HepG2 (cell line): ENCODE data around the gene ANK3. TPM values are rescaled to one million over a fixed set of nuclear protein-coding genes. Genes with fewer than 3 reads are reported as not detected.

Experiments
- ATAC-seq: fragments of 200-7000 bp; cut with Tn5 transposase; 3 replicates; pipeline ENCODE4 v1.9.1; 2020; ENCODE audit warnings: mild to moderate bottlenecking, moderate library complexity
- BruUV-seq: library from RNA; stranded (reverse); fragments of 400-500 nt; replicated peaks from 2 replicates; lab custom pipeline; 2021; lab: Mats Ljungman, UMichigan
- CTCF ChIA-PET: fragments of 300-600 bp; formaldehyde crosslinking; extraction: SDS; loops from one replicate; lab custom pipeline; 2021; ENCODE audit warnings: low total read pairs, inconsistent platforms, low intra/inter-chr PET ratio; lab: Yijun Ruan, JAX
- POLR2A ChIA-PET: fragments of 350-600 bp; sonication (Branson Sonifier 250); formaldehyde crosslinking; loops from one replicate; lab custom pipeline; 2020; ENCODE audit warnings: antibody characterized with exemption, inconsistent platforms; lab: Yijun Ruan, JAX
- DNase-seq: peaks from one replicate; pipeline ENCODE4 v3.0.0-alpha.2; 2015; ENCODE audit warnings: low spot score
- FAIRE-seq: peaks from 3 replicates; lab custom pipeline; 2011; peaks lifted over from hg19 to GRCh38; lab: Jason Lieb, UNC
- H2AFZ ChIP-seq: one replicate; pipeline ENCODE4 v1.6.1; 2011; ENCODE audit warnings: low read length, inconsistent platforms
- H3K27ac ChIP-seq: fragments of 300-600 bp; 3 replicates; pipeline ENCODE4 v1.8.0; 2011; ENCODE audit warnings: mixed run types, mild to moderate bottlenecking, mixed read lengths, low read length, inconsistent platforms; ENCODE audit not compliant: insufficient read depth; ENCODE audit errors: extremely low read length
- H3K27me3 ChIP-seq, 2 experiments: fragments of 200-600 bp in 1 of 2; 2 replicates in 1 of 2; 3 replicates in 1 of 2; pipeline versions ENCODE4 v1.6.0 to v1.8.0; 2011; ENCODE audit warnings: low read length in 2 of 2, mild to moderate bottlenecking in 2 of 2, moderate library complexity in 2 of 2, inconsistent platforms in 1 of 2; ENCODE audit not compliant: insufficient read depth in 2 of 2, control insufficient read depth in 1 of 2
- H3K36me3 ChIP-seq, 2 experiments: fragments of 200-600 bp in 1 of 2; replicated peaks in 1 of 2; 2 replicates in 1 of 2; 3 replicates in 1 of 2; pipeline versions ENCODE4 v1.5.1 to v1.8.0; 2011; ENCODE audit warnings: low read length in 2 of 2, inconsistent platforms in 1 of 2; ENCODE audit not compliant: insufficient read depth in 2 of 2, control insufficient read depth in 1 of 2
- H3K4me1 ChIP-seq: 2 replicates; pipeline ENCODE4 v1.5.1; 2012; ENCODE audit warnings: low read length, inconsistent platforms; ENCODE audit not compliant: insufficient read depth
- H3K4me2 ChIP-seq: 2 replicates; pipeline ENCODE4 v1.6.0; 2011; ENCODE audit warnings: low read depth, low read length, inconsistent platforms
- H3K4me3 ChIP-seq, 3 experiments: fragments of 200-600 bp in 1 of 3; sonication (generic), shearing (Covaris generic) in 1 of 3; replicated peaks in 1 of 3; 2 replicates each; pipeline ENCODE4 v1.5.1; 2011 to 2016; ENCODE audit warnings: low read length in 3 of 3, inconsistent platforms in 2 of 3, low read depth in 2 of 3, mild to moderate bottlenecking in 2 of 3, control low read depth in 1 of 3, mixed read lengths in 1 of 3; ENCODE audit not compliant: insufficient read depth in 1 of 3
- H3K79me2 ChIP-seq: one replicate; pipeline ENCODE4 v1.6.1; 2011; ENCODE audit warnings: low read length, inconsistent platforms; ENCODE audit not compliant: insufficient read depth
- H3K9ac ChIP-seq: 2 replicates; pipeline ENCODE4 v1.6.0; 2011; ENCODE audit warnings: mild to moderate bottlenecking, low read depth, low read length, inconsistent platforms; ENCODE audit not compliant: insufficient read depth
- H3K9me3 ChIP-seq: 2 replicates; pipeline ENCODE4 v1.5.1; 2012; ENCODE audit warnings: mild to moderate bottlenecking, low read length
- H4K20me1 ChIP-seq: 2 replicates; pipeline ENCODE4 v1.6.0; 2011; ENCODE audit warnings: inconsistent platforms, mild to moderate bottlenecking, low read length, moderate library complexity; ENCODE audit not compliant: insufficient read depth
- HOXD1 ChIP-seq: sonication (generic); formaldehyde crosslinking; IDR thresholded peaks from 2 replicates; pipeline ENCODE4 v1.5.0; 2020; ENCODE audit warnings: missing genetic modification reagents
- KDM1A ChIP-seq: IDR thresholded peaks from 2 replicates; pipeline ENCODE4 v1.6.1; 2016; ENCODE audit warnings: missing compliant biosample characterization
- NBN ChIP-seq: fragments of 450-650 bp; conservative IDR thresholded peaks from 2 replicates; pipeline ENCODE4 v1.6.1; 2017
- NONO ChIP-seq, 2 experiments: fragments of 450-650 bp in 1 of 2; sonication (generic) in 1 of 2; formaldehyde crosslinking in 1 of 2; IDR thresholded peaks in 1 of 2; conservative IDR thresholded peaks in 1 of 2; 2 replicates each; pipeline versions ENCODE4 v1.6.1 to v1.8.0; 2017 to 2022; ENCODE audit warnings: mild to moderate bottlenecking in 1 of 2, missing genetic modification reagents in 1 of 2, moderate library complexity in 1 of 2
- PBX2 ChIP-seq: IDR thresholded peaks from 2 replicates; pipeline ENCODE4 v1.6.1; 2016; ENCODE audit warnings: control low read depth
- PPARG ChIP-seq: conservative IDR thresholded peaks from 2 replicates; pipeline ENCODE4 v1.6.1; 2016; ENCODE audit warnings: missing biosample characterization, missing genetic modification reagents
- SPEN ChIP-seq: sonication (generic); formaldehyde crosslinking; IDR thresholded peaks from 2 replicates; pipeline ENCODE4 v1.5.1; 2020; ENCODE audit warnings: low read depth, mild to moderate bottlenecking, missing genetic modification reagents
- YEATS4 ChIP-seq: sonication (generic); formaldehyde crosslinking; IDR thresholded peaks from 2 replicates; pipeline ENCODE4 v1.4.0; 2020; ENCODE audit warnings: missing genetic modification reagents, borderline replicate concordance
- ZBTB42 ChIP-seq: sonication (generic); formaldehyde crosslinking; IDR thresholded peaks from 2 replicates; pipeline ENCODE4 v1.5.0; 2020; ENCODE audit warnings: mild to moderate bottlenecking, missing genetic modification reagents
- ZNF326 ChIP-seq: sonication (generic); formaldehyde crosslinking; IDR thresholded peaks from 2 replicates; pipeline ENCODE4 v1.4.0; 2020; ENCODE audit warnings: missing genetic modification reagents, borderline replicate concordance
- ZNF431 ChIP-seq: sonication (generic); formaldehyde crosslinking; IDR thresholded peaks from 2 replicates; pipeline ENCODE4 v1.9.0; 2022; ENCODE audit warnings: missing genetic modification reagents, low read depth, mild to moderate bottlenecking, borderline replicate concordance
- ZNF792 ChIP-seq: IDR thresholded peaks from 2 replicates; pipeline ENCODE4 v1.6.1; 2016
- ZZZ3 ChIP-seq: sonication (generic); formaldehyde crosslinking; IDR thresholded peaks from 2 replicates; pipeline ENCODE4 v1.4.0; 2020; ENCODE audit warnings: missing genetic modification reagents, mild to moderate bottlenecking, borderline replicate concordance
- WGBS: methylation state at CpG from one replicate; pipeline ENCODE4 v1.1.6; 2017; ENCODE audit warnings: low lambda C conversion rate; 5-methylcytosine and 5-hydroxymethylcytosine counted together
- in situ Hi-C: cut with HindIII; loops from 2 replicates; pipeline ENCODE4 v1.10.0; 2017; ENCODE audit warnings: low pct_unique_long_range_greater_than_20kb; ENCODE audit not compliant: extremely low pct_ligation_motif_present
- intact Hi-C: fragments of 100-400 bp; cut with micrococcal nuclease; formaldehyde crosslinking; loops from one replicate; pipeline ENCODE4 v1.10.0; 2022; ENCODE audit not compliant: unreplicated experiment
- polyA plus RNA-seq, 8 experiments: library from polyadenylated mRNA; depleted of rRNA in 3 of 8; stranded (reverse) in 7 of 8; unstranded in 1 of 8; fragments of >200 nt; fragmentation: Illumina TruSeq in 4 of 8; extraction: Trizol in 4 of 8; gene quantifications; 2 replicates each; pipeline versions ENCODE4 v1.2.1 to v1.2.3, GENCODE V29; 2011 to 2016; ENCODE audit warnings: low read depth in 4 of 8, missing spikeins in 1 of 8, mixed read lengths in 1 of 8; ENCODE audit not compliant: insufficient read depth in 1 of 8
- total RNA-seq, 5 experiments: library from RNA; depleted of rRNA; stranded (reverse); fragments of >200 nt; fragmentation: Illumina TruSeq; extraction: Trizol; gene quantifications; 2 replicates each; pipeline ENCODE4 v1.2.3, GENCODE V29; 2016; ENCODE audit warnings: low read depth in 1 of 5
- TF ChIP-seq, protein P1 (sequence below): sonication (generic); formaldehyde crosslinking; IDR thresholded peaks from 2 replicates; pipeline ENCODE4 v1.5.0; 2020; ENCODE audit warnings: mild to moderate bottlenecking, missing genetic modification reagents, borderline replicate concordance
- TF ChIP-seq, protein P2 (sequence below): sonication (generic); formaldehyde crosslinking; IDR thresholded peaks from 2 replicates; pipeline ENCODE4 v1.9.0; 2021; ENCODE audit warnings: missing genetic modification reagents, borderline replicate concordance

The ANK3 gene
- total and polyA plus RNA-seq, 2 of the 13 experiments (the other 11 are each of a cell fraction or from before 2014, with no cell fraction given): not detected

GRCh38 chr10:60380781-60381180 is 8.9 kb downstream of the ANK3 start (continued):
- no peak for TF ChIP-seq NONO (IDR thresholded peaks at IDR 0.05)
- no peak for TF ChIP-seq NONO (CRISPR knock-in tag; conservative IDR thresholded peaks at IDR 0.05)
- TF ChIP-seq ZNF431 (CRISPR knock-in tag): no peak
- TF ChIP-seq ZNF792 (CRISPR knock-in tag): no peak
- TF ChIP-seq ZNF326 (CRISPR knock-in tag): no peak
- TF ChIP-seq NBN: no peak
- no peak for TF ChIP-seq ZZZ3 (CRISPR knock-in tag)
- no peak for TF ChIP-seq HOXD1

DNA sequence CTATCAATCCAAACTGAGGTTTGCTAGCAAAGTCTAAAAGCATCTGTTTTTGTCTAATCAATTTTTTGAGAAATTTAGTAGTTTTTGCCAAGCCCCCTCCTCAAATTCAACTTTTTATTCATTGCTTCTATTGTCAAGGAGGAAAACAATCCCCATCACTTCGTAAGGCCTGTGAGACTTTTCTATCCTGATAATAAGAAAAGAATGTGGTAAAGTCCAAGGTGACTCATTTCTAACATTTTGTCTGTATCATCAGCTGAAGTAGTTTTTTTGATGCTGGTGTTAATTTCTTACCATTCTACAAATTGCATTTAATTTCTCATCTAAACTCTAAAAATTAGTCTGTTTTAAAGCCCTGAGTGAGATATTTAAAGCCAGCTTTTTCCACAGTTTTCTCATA is 11.7 kb downstream of the ANK3 start:
- no peaks in the 10 kb centered on the region for H3K4me1 ChIP-seq
- no peaks in the 10 kb centered on the region for H4K20me1 ChIP-seq
- DNase-seq (no peak), FAIRE-seq (no peak), ATAC-seq (no peak)
- no peak overlapping the region for H3K4me3 ChIP-seq
- no peaks in the 10 kb centered on the region for H3K79me2 ChIP-seq
- intact Hi-C loops (no loop called here), in situ Hi-C loops (no loop called here)
- H3K9me3 ChIP-seq: no peaks in the 10 kb centered on the region
- H3K4me2 ChIP-seq: no peak overlapping the region
- H3K27me3 ChIP-seq: no peaks in the 10 kb centered on the region
- CTCF ChIA-PET: no interaction called here
- H3K27ac ChIP-seq: no peak overlapping the region
- BruUV-seq: no TSS peak
- 0% methylated on average over 1 of the region's 1 CpG for WGBS
- H2AFZ ChIP-seq: no peak overlapping the region
- POLR2A ChIA-PET: no interaction called here
- no peak overlapping the region for H3K9ac ChIP-seq
- no peaks in the 10 kb centered on the region for H3K36me3 ChIP-seq
- TF ChIP-seq ZBTB42 (no peak), SPEN (CRISPR knock-in tag) (no peak), PPARG (CRISPR knock-in tag) (no peak), YEATS4 (no peak), ZNF792 (CRISPR knock-in tag) (no peak), KDM1A (no peak), PBX2 (CRISPR knock-in tag) (no peak)
- TF ChIP-seq, protein P1, sequence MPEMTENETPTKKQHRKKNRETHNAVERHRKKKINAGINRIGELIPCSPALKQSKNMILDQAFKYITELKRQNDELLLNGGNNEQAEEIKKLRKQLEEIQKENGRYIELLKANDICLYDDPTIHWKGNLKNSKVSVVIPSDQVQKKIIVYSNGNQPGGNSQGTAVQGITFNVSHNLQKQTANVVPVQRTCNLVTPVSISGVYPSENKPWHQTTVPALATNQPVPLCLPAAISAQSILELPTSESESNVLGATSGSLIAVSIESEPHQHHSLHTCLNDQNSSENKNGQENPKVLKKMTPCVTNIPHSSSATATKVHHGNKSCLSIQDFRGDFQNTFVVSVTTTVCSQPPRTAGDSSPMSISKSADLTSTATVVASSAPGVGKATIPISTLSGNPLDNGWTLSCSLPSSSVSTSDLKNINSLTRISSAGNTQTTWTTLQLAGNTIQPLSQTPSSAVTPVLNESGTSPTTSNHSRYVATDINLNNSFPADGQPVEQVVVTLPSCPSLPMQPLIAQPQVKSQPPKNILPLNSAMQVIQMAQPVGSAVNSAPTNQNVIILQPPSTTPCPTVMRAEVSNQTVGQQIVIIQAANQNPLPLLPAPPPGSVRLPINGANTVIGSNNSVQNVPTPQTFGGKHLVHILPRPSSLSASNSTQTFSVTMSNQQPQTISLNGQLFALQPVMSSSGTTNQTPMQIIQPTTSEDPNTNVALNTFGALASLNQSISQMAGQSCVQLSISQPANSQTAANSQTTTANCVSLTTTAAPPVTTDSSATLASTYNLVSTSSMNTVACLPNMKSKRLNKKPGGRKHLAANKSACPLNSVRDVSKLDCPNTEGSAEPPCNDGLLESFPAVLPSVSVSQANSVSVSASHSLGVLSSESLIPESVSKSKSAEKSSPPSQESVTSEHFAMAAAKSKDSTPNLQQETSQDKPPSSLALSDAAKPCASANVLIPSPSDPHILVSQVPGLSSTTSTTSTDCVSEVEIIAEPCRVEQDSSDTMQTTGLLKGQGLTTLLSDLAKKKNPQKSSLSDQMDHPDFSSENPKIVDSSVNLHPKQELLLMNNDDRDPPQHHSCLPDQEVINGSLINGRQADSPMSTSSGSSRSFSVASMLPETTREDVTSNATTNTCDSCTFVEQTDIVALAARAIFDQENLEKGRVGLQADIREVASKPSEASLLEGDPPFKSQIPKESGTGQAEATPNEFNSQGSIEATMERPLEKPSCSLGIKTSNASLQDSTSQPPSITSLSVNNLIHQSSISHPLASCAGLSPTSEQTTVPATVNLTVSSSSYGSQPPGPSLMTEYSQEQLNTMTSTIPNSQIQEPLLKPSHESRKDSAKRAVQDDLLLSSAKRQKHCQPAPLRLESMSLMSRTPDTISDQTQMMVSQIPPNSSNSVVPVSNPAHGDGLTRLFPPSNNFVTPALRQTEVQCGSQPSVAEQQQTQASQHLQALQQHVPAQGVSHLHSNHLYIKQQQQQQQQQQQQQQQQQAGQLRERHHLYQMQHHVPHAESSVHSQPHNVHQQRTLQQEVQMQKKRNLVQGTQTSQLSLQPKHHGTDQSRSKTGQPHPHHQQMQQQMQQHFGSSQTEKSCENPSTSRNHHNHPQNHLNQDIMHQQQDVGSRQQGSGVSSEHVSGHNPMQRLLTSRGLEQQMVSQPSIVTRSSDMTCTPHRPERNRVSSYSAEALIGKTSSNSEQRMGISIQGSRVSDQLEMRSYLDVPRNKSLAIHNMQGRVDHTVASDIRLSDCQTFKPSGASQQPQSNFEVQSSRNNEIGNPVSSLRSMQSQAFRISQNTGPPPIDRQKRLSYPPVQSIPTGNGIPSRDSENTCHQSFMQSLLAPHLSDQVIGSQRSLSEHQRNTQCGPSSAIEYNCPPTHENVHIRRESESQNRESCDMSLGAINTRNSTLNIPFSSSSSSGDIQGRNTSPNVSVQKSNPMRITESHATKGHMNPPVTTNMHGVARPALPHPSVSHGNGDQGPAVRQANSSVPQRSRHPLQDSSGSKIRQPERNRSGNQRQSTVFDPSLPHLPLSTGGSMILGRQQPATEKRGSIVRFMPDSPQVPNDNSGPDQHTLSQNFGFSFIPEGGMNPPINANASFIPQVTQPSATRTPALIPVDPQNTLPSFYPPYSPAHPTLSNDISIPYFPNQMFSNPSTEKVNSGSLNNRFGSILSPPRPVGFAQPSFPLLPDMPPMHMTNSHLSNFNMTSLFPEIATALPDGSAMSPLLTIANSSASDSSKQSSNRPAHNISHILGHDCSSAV (CRISPR knock-in tag): no peak
- TF ChIP-seq, protein P2, sequence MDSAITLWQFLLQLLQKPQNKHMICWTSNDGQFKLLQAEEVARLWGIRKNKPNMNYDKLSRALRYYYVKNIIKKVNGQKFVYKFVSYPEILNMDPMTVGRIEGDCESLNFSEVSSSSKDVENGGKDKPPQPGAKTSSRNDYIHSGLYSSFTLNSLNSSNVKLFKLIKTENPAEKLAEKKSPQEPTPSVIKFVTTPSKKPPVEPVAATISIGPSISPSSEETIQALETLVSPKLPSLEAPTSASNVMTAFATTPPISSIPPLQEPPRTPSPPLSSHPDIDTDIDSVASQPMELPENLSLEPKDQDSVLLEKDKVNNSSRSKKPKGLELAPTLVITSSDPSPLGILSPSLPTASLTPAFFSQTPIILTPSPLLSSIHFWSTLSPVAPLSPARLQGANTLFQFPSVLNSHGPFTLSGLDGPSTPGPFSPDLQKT: no peak
